Thyroid gland (tissue), 4 donors: Measurements from ENCODE around the gene MYMK.

ENCODE experiments used
- POLR2A ChIP-seq, 2 donors: fragments of 450-650 bp; IDR thresholded peaks; one replicate each; pipeline ENCODE4 v1.6.1; 2017; ENCODE audit warnings: antibody characterized with exemption in 2 of 2, mild to moderate bottlenecking in 2 of 2, moderate library complexity in 1 of 2
- TF ChIP-seq, protein P1 (sequence below), 6 experiments: fragments of 200-600 bp in 3 of 6; fragments of 450-650 bp in 3 of 6; sonication (generic) in 3 of 6; IDR thresholded peaks; one replicate each; pipeline ENCODE4 v1.5.1; 2016 to 2019; ENCODE audit warnings: antibody characterized with exemption in 6 of 6, mild to moderate bottlenecking in 2 of 6, inconsistent platforms in 1 of 6, moderate library complexity in 1 of 6

GRCh38 chr9:133570691-133571080 is 45.9 kb upstream of the MYMK start:
- TF ChIP-seq, protein P1, sequence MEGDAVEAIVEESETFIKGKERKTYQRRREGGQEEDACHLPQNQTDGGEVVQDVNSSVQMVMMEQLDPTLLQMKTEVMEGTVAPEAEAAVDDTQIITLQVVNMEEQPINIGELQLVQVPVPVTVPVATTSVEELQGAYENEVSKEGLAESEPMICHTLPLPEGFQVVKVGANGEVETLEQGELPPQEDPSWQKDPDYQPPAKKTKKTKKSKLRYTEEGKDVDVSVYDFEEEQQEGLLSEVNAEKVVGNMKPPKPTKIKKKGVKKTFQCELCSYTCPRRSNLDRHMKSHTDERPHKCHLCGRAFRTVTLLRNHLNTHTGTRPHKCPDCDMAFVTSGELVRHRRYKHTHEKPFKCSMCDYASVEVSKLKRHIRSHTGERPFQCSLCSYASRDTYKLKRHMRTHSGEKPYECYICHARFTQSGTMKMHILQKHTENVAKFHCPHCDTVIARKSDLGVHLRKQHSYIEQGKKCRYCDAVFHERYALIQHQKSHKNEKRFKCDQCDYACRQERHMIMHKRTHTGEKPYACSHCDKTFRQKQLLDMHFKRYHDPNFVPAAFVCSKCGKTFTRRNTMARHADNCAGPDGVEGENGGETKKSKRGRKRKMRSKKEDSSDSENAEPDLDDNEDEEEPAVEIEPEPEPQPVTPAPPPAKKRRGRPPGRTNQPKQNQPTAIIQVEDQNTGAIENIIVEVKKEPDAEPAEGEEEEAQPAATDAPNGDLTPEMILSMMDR (IDR thresholded peaks at IDR 0.05): no peak
- TF ChIP-seq POLR2A (IDR thresholded peaks at IDR 0.05): no peak
